HG02610 (cell line): ENCODE data around the gene CYP4F2.
"Not testable (repeated sequence)": the region's sequence is repeated elsewhere in the genome, so short reads cannot be mapped to it uniquely, and the experiment has no call there.

Experiments
- ATAC-seq: cut with Tn5 transposase; IDR thresholded peaks from one replicate; pipeline ENCODE4 v1.9.1; 2021; ENCODE audit warnings: mild to moderate bottlenecking, moderate library complexity; ENCODE audit not compliant: unreplicated experiment

Gene CYP4F2

GRCh38 chr19:15900504-15900903, 2.6 kb upstream of the CYP4F2 start:
- ATAC-seq: no peak

- not testable (repeated sequence) for ATAC-seq
Observed at GRCh38 chr19:15900032-15900431, 2.2 kb upstream of the CYP4F2 start.

- not testable (repeated sequence) for ATAC-seq
Observed at GRCh38 chr19:15899561-15899960, 1.7 kb upstream of the CYP4F2 start.

- no peak for ATAC-seq
Observed at GRCh38 chr19:15897026-15897737, 692 bp downstream of the CYP4F2 start.

- ATAC-seq: no peak
Observed at GRCh38 chr19:15895876-15896430, 1.9 kb downstream of the CYP4F2 start.

- ATAC-seq: no peak
Observed at GRCh38 chr19:15894359-15894758, 3.5 kb downstream of the CYP4F2 start.

- ATAC-seq: no peak
Observed at GRCh38 chr19:15893477-15893876, 4.4 kb downstream of the CYP4F2 start.

GRCh38 chr19:15892012-15892411, 5.9 kb downstream of the CYP4F2 start:
- no peak for ATAC-seq

GRCh38 chr19:15891434-15891833, 6.4 kb downstream of the CYP4F2 start:
- ATAC-seq: no peak

GRCh38 chr19:15889339-15889738, 8.5 kb downstream of the CYP4F2 start:
- not testable (repeated sequence) for ATAC-seq

GRCh38 chr19:15885919-15886318, 12.0 kb downstream of the CYP4F2 start:
- no peak for ATAC-seq

GRCh38 chr19:15885167-15885566, 12.7 kb downstream of the CYP4F2 start:
- no peak for ATAC-seq

- ATAC-seq: not testable (repeated sequence)
Observed at GRCh38 chr19:15883329-15883728, 14.5 kb downstream of the CYP4F2 start.

GRCh38 chr19:15874821-15875474, 22.9 kb downstream of the CYP4F2 start:
- no peak for ATAC-seq

GRCh38 chr19:15873771-15874170, 24.1 kb downstream of the CYP4F2 start:
- not testable (repeated sequence) for ATAC-seq

GRCh38 chr19:15871570-15871969, 26.3 kb downstream of the CYP4F2 start:
- no peak for ATAC-seq

- ATAC-seq: no peak
Observed at GRCh38 chr19:15869873-15870272, 28.0 kb downstream of the CYP4F2 start.

GRCh38 chr19:15869109-15869555, 28.7 kb downstream of the CYP4F2 start:
- ATAC-seq: no peak

- ATAC-seq: no peak
Observed at GRCh38 chr19:15866636-15867035, 31.2 kb downstream of the CYP4F2 start.

- ATAC-seq: no peak
Observed at GRCh38 chr19:15864824-15865223, 33.0 kb downstream of the CYP4F2 start.

- ATAC-seq: no peak
Observed at GRCh38 chr19:15863272-15863671, 34.6 kb downstream of the CYP4F2 start.

- no peak for ATAC-seq
Observed at GRCh38 chr19:15862444-15862843, 35.4 kb downstream of the CYP4F2 start.
